Liver (tissue), 9 donors: ENCODE results near the gene PRSS38. TPM values are rescaled to one million over a fixed set of nuclear protein-coding genes. Genes with fewer than 3 reads are reported as not detected.

ENCODE experiments used
- DNase-seq: peaks from one replicate; pipeline ENCODE4 v3.0.0-alpha.2; 2017; ENCODE audit warnings: low spot score
- H3K27ac ChIP-seq, 2 donors: one replicate each; pipeline ENCODE4 v1.7.0; 2013; ENCODE audit warnings: inconsistent platforms in 2 of 2, low read length in 2 of 2, control low read depth in 1 of 2, low read depth in 1 of 2, mild to moderate bottlenecking in 1 of 2
- H3K27me3 ChIP-seq, 4 donors: one replicate each; pipeline versions ENCODE4 v1.6.1 to v1.7.0; 2013; ENCODE audit warnings: low read length in 3 of 4, inconsistent platforms in 1 of 4, mild to moderate bottlenecking in 1 of 4, moderate library complexity in 1 of 4; ENCODE audit not compliant: control insufficient read depth in 4 of 4, insufficient read depth in 4 of 4
- H3K36me3 ChIP-seq, 4 donors: one replicate each; pipeline versions ENCODE4 v1.6.1 to v1.7.0; 2013; ENCODE audit warnings: low read length in 3 of 4, mild to moderate bottlenecking in 3 of 4, low read depth in 1 of 4, moderate library complexity in 1 of 4; ENCODE audit not compliant: control insufficient read depth in 4 of 4, insufficient read depth in 3 of 4
- H3K4me1 ChIP-seq, 4 donors: one replicate each; pipeline versions ENCODE4 v1.6.1 to v1.7.0; 2013; ENCODE audit warnings: low read length in 3 of 4, mild to moderate bottlenecking in 3 of 4, moderate library complexity in 1 of 4; ENCODE audit not compliant: control insufficient read depth in 4 of 4, insufficient read depth in 4 of 4
- H3K4me3 ChIP-seq, 3 donors: one replicate each; pipeline versions ENCODE4 v1.6.1 to v1.7.0; 2013; ENCODE audit warnings: low read length in 3 of 3, control low read depth in 1 of 3, low read depth in 1 of 3, mild to moderate bottlenecking in 1 of 3
- H3K9ac ChIP-seq, 2 donors: one replicate each; pipeline ENCODE4 v1.7.0; 2013; ENCODE audit warnings: low read length in 2 of 2, mild to moderate bottlenecking in 2 of 2, moderate library complexity in 2 of 2, control low read depth in 1 of 2, low read depth in 1 of 2
- H3K9me3 ChIP-seq, 4 donors: one replicate each; pipeline versions ENCODE4 v1.6.1 to v1.7.0; 2013; ENCODE audit warnings: low read length in 3 of 4; ENCODE audit not compliant: control insufficient read depth in 4 of 4
- EGR1 ChIP-seq, 2 donors: IDR thresholded peaks; 2 replicates each; pipeline ENCODE4 v1.6.1; 2016 to 2018; ENCODE audit warnings: antibody characterized with exemption in 2 of 2, low read depth in 2 of 2
- FOXA1 ChIP-seq: IDR thresholded peaks from 2 replicates; pipeline ENCODE4 v1.6.1; 2016; ENCODE audit warnings: antibody characterized with exemption
- FOXA2 ChIP-seq: IDR thresholded peaks from 2 replicates; pipeline ENCODE4 v1.6.1; 2016; ENCODE audit warnings: antibody characterized with exemption
- GABPA ChIP-seq, 2 donors: IDR thresholded peaks in 1 of 2; conservative IDR thresholded peaks in 1 of 2; 2 replicates each; pipeline ENCODE4 v1.6.1; 2016; ENCODE audit warnings: antibody characterized with exemption in 2 of 2, mild to moderate bottlenecking in 1 of 2, moderate library complexity in 1 of 2
- HNF4A ChIP-seq, 2 donors: conservative IDR thresholded peaks; 2 replicates each; pipeline ENCODE4 v1.6.1; 2016; ENCODE audit warnings: antibody characterized with exemption in 2 of 2, mild to moderate bottlenecking in 2 of 2
- HNF4G ChIP-seq: IDR thresholded peaks from 2 replicates; pipeline ENCODE4 v1.6.1; 2016; ENCODE audit warnings: antibody characterized with exemption
- JUND ChIP-seq, 2 donors: IDR thresholded peaks; 2 replicates each; pipeline ENCODE4 v1.6.1; 2016; ENCODE audit warnings: antibody characterized with exemption in 2 of 2
- NR2F2 ChIP-seq: IDR thresholded peaks from 2 replicates; pipeline ENCODE4 v1.6.1; 2016; ENCODE audit warnings: antibody characterized with exemption
- RAD21 ChIP-seq, 2 donors: IDR thresholded peaks; 2 replicates each; pipeline ENCODE4 v1.6.1; 2016; ENCODE audit warnings: antibody characterized with exemption in 2 of 2, mild to moderate bottlenecking in 2 of 2
- RXRA ChIP-seq, 2 donors: IDR thresholded peaks; 2 replicates each; pipeline ENCODE4 v1.6.1; 2017 to 2018; ENCODE audit warnings: antibody characterized with exemption in 2 of 2, mild to moderate bottlenecking in 1 of 2
- SP1 ChIP-seq: IDR thresholded peaks from 2 replicates; pipeline ENCODE4 v1.6.1; 2018; ENCODE audit warnings: antibody characterized with exemption, mild to moderate bottlenecking
- TAF1 ChIP-seq: conservative IDR thresholded peaks from 2 replicates; pipeline ENCODE4 v1.6.1; 2016; ENCODE audit warnings: antibody characterized with exemption, mild to moderate bottlenecking
- YY1 ChIP-seq: IDR thresholded peaks from 2 replicates; pipeline ENCODE4 v1.6.1; 2016; ENCODE audit warnings: antibody characterized with exemption, mild to moderate bottlenecking
- WGBS: extraction: QIAGEN DNeasy Blood & Tissue Kit; methylation state at CpG from one replicate; pipeline ENCODE4 v1.1.7; 2013; 5-methylcytosine and 5-hydroxymethylcytosine counted together
- polyA plus RNA-seq, 2 donors: library from polyadenylated mRNA; stranded (reverse) in 1 of 2; unstranded in 1 of 2; fragments of 200-250 nt in 1 of 2; fragments of >200 nt in 1 of 2; fragmentation: Nextera tagmentation in 1 of 2; extraction: Ambion mirVana in 1 of 2; gene quantifications; one replicate each; pipeline versions ENCODE4 v1.2.1 to v1.2.3, GENCODE V29; 2013 to 2015
- total RNA-seq, 2 donors: library from RNA; depleted of rRNA; stranded (reverse); fragments of >200 nt; gene quantifications; one replicate each; pipeline ENCODE4 v1.2.3, GENCODE V29; 2014
- TF ChIP-seq, protein P1 (sequence below): fragments of 150-350 bp; IDR thresholded peaks from 2 replicates; pipeline ENCODE4 v1.5.1; 2017; ENCODE audit warnings: improper control_type of control experiment, low read depth, low read length; ENCODE audit not compliant: missing input control
- TF ChIP-seq, protein P2 (sequence below): IDR thresholded peaks from 2 replicates; pipeline ENCODE4 v1.6.1; 2016; ENCODE audit warnings: antibody characterized with exemption
- TF ChIP-seq, protein P3 (sequence below): IDR thresholded peaks from 2 replicates; pipeline ENCODE4 v1.6.1; 2016; ENCODE audit warnings: antibody characterized with exemption
- TF ChIP-seq, protein P4 (sequence below): IDR thresholded peaks from 2 replicates; pipeline ENCODE4 v1.6.1; 2016; ENCODE audit warnings: antibody characterized with exemption
- TF ChIP-seq, protein P5 (sequence below): IDR thresholded peaks from 2 replicates; pipeline ENCODE4 v1.6.1; 2016; ENCODE audit warnings: antibody characterized with exemption, mild to moderate bottlenecking
- donor health status: healthy.
- donor health status: healthy.
- donor health status: healthy.
- donor health status: healthy.
- donor health status: healthy.

The PRSS38 gene
- total and polyA plus RNA-seq, 4 donors, result not detected

DNA sequence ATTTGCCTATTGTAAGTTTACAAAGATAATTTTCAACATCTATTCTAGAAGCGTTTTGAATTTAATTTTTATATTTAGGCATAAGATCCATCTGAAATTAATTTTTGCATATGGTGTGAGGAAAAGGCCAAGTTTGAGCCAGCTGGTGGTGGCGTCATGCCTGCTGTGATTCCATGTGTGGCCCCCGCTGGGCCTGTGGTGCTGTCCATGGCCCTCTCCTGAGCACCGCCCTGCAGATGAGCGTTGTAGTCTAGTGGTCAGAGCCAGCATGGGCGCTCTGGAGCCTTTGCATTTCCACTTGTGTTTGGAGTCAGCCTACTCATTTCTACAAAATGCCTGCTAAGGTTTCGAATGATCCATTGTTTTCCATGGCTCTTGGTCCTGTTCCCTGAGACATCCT lies 22.7 kb downstream of the PRSS38 start:
- 90% methylated on average over 7 of the region's 7 CpGs for WGBS
- no peak for DNase-seq
- Histone ChIP-seq H3K27ac (no peak overlapping the region), H3K9me3 (no peaks in the 10 kb centered on the region), H3K9ac (no peak overlapping the region), H3K27me3 (no peaks in the 10 kb centered on the region), H3K4me3 (no peak overlapping the region), H3K36me3 (no peaks in the 10 kb centered on the region), H3K4me1 (no peaks in the 10 kb centered on the region)
- no peak for TF ChIP-seq FOXA1
- TF ChIP-seq TAF1, result no peak
- TF ChIP-seq, protein P1, sequence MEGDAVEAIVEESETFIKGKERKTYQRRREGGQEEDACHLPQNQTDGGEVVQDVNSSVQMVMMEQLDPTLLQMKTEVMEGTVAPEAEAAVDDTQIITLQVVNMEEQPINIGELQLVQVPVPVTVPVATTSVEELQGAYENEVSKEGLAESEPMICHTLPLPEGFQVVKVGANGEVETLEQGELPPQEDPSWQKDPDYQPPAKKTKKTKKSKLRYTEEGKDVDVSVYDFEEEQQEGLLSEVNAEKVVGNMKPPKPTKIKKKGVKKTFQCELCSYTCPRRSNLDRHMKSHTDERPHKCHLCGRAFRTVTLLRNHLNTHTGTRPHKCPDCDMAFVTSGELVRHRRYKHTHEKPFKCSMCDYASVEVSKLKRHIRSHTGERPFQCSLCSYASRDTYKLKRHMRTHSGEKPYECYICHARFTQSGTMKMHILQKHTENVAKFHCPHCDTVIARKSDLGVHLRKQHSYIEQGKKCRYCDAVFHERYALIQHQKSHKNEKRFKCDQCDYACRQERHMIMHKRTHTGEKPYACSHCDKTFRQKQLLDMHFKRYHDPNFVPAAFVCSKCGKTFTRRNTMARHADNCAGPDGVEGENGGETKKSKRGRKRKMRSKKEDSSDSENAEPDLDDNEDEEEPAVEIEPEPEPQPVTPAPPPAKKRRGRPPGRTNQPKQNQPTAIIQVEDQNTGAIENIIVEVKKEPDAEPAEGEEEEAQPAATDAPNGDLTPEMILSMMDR, result no peak
- TF ChIP-seq, protein P2, sequence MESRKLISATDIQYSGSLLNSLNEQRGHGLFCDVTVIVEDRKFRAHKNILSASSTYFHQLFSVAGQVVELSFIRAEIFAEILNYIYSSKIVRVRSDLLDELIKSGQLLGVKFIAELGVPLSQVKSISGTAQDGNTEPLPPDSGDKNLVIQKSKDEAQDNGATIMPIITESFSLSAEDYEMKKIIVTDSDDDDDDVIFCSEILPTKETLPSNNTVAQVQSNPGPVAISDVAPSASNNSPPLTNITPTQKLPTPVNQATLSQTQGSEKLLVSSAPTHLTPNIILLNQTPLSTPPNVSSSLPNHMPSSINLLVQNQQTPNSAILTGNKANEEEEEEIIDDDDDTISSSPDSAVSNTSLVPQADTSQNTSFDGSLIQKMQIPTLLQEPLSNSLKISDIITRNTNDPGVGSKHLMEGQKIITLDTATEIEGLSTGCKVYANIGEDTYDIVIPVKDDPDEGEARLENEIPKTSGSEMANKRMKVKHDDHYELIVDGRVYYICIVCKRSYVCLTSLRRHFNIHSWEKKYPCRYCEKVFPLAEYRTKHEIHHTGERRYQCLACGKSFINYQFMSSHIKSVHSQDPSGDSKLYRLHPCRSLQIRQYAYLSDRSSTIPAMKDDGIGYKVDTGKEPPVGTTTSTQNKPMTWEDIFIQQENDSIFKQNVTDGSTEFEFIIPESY, result no peak
- no peak for TF ChIP-seq SP1
- no peak for TF ChIP-seq GABPA (IDR thresholded peaks at IDR 0.05 in 1 of 2, conservative IDR thresholded peaks at IDR 0.05 in 1 of 2)
- no peak for TF ChIP-seq FOXA2
- TF ChIP-seq YY1, result no peak
- TF ChIP-seq RXRA (IDR thresholded peaks at IDR 0.05), result no peak
- no peak for TF ChIP-seq EGR1 (IDR thresholded peaks at IDR 0.05; ENCODE audit: low read depth in 2 of 2)
- TF ChIP-seq, protein P3, sequence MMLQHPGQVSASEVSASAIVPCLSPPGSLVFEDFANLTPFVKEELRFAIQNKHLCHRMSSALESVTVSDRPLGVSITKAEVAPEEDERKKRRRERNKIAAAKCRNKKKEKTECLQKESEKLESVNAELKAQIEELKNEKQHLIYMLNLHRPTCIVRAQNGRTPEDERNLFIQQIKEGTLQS, result no peak
- TF ChIP-seq, protein P4, sequence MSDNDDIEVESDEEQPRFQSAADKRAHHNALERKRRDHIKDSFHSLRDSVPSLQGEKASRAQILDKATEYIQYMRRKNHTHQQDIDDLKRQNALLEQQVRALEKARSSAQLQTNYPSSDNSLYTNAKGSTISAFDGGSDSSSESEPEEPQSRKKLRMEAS, result no peak
- no peak for TF ChIP-seq JUND (IDR thresholded peaks at IDR 0.05)
- TF ChIP-seq NR2F2, result no peak
- no peak for TF ChIP-seq HNF4A (conservative IDR thresholded peaks at IDR 0.05)
- TF ChIP-seq HNF4G, result no peak
- TF ChIP-seq, protein P5, sequence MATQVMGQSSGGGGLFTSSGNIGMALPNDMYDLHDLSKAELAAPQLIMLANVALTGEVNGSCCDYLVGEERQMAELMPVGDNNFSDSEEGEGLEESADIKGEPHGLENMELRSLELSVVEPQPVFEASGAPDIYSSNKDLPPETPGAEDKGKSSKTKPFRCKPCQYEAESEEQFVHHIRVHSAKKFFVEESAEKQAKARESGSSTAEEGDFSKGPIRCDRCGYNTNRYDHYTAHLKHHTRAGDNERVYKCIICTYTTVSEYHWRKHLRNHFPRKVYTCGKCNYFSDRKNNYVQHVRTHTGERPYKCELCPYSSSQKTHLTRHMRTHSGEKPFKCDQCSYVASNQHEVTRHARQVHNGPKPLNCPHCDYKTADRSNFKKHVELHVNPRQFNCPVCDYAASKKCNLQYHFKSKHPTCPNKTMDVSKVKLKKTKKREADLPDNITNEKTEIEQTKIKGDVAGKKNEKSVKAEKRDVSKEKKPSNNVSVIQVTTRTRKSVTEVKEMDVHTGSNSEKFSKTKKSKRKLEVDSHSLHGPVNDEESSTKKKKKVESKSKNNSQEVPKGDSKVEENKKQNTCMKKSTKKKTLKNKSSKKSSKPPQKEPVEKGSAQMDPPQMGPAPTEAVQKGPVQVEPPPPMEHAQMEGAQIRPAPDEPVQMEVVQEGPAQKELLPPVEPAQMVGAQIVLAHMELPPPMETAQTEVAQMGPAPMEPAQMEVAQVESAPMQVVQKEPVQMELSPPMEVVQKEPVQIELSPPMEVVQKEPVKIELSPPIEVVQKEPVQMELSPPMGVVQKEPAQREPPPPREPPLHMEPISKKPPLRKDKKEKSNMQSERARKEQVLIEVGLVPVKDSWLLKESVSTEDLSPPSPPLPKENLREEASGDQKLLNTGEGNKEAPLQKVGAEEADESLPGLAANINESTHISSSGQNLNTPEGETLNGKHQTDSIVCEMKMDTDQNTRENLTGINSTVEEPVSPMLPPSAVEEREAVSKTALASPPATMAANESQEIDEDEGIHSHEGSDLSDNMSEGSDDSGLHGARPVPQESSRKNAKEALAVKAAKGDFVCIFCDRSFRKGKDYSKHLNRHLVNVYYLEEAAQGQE, result no peak
- no peak for TF ChIP-seq RAD21 (IDR thresholded peaks at IDR 0.05)
